Upper lobe of left lung (tissue), 4 donors: ENCODE results near the gene CBLL2.

Experiments used
- CTCF ChIP-seq, 6 experiments: fragments of 450-650 bp in 4 of 6; fragments of 200-600 bp in 2 of 6; sonication (generic) in 2 of 6; IDR thresholded peaks; one replicate each; pipeline ENCODE4 v1.5.1; 2016 to 2019; ENCODE audit warnings: antibody characterized with exemption in 6 of 6
- EP300 ChIP-seq, 4 donors: sonication (generic); formaldehyde crosslinking; IDR thresholded peaks; one replicate each; pipeline ENCODE4 v1.5.1; 2017; ENCODE audit warnings: antibody characterized with exemption in 4 of 4, control low read depth in 2 of 4

- TF ChIP-seq CTCF (IDR thresholded peaks at IDR 0.05) = no peak
- TF ChIP-seq EP300 (IDR thresholded peaks at IDR 0.05) = no peak
Observed at GRCh38 chrX:22276781-22277180, 4.1 kb downstream of the CBLL2 start.
